CD4-positive, alpha-beta T cell (primary cell): ENCODE data around the gene NAT10. TPM values are rescaled to one million over a fixed set of nuclear protein-coding genes. Genes with fewer than 3 reads are reported as not detected.

ENCODE experiments used
- ATAC-seq: fragments of 200-7000 bp; cut with Tn5 transposase; one replicate; pipeline ENCODE4 v1.10.0; 2022; ENCODE audit warnings: mild to moderate bottlenecking; ENCODE audit not compliant: poor library complexity
- CTCF ChIA-PET: fragments of 350-600 bp; sonication (Branson Sonifier 250); formaldehyde crosslinking; loops from one replicate; lab custom pipeline; 2021; ENCODE audit warnings: antibody characterized with exemption, inconsistent platforms; lab: Charles Lee
- POLR2A ChIA-PET: fragments of 350-600 bp; sonication (Branson Sonifier 250); formaldehyde crosslinking; loops from one replicate; lab custom pipeline; 2021; ENCODE audit warnings: antibody characterized with exemption, inconsistent platforms; lab: Charles Lee
- DNase-seq, 14 experiments: peaks; one replicate each; pipeline ENCODE4 v3.0.0-alpha.2; 2013 to 2020; ENCODE audit warnings: mixed read lengths in 2 of 14
- H3K27ac ChIP-seq, 2 donors: one replicate each; pipeline versions ENCODE4 v1.5.1 to v1.7.0; 2013; ENCODE audit warnings: low read length in 2 of 2, low read depth in 1 of 2, mild to moderate bottlenecking in 1 of 2
- H3K27me3 ChIP-seq, 2 experiments: 1 replicate in 1 of 2; 2 replicates in 1 of 2; pipeline versions ENCODE4 v1.6.1 to v1.7.0; 2013; ENCODE audit warnings: low read length in 2 of 2, control low read depth in 1 of 2, mild to moderate bottlenecking in 1 of 2, moderate library complexity in 1 of 2; ENCODE audit not compliant: insufficient read depth in 2 of 2, control insufficient read depth in 1 of 2
- H3K36me3 ChIP-seq: one replicate; pipeline ENCODE4 v1.6.1; 2013; ENCODE audit warnings: low read length, control low read depth; ENCODE audit not compliant: insufficient read depth
- H3K4me1 ChIP-seq: one replicate; pipeline ENCODE4 v1.6.1; 2013; ENCODE audit warnings: low read length, control low read depth; ENCODE audit not compliant: insufficient read depth
- H3K4me3 ChIP-seq: one replicate; pipeline ENCODE4 v1.5.1; 2013; ENCODE audit warnings: mild to moderate bottlenecking, low read length, moderate library complexity
- H3K9me3 ChIP-seq, 2 experiments: 1 replicate in 1 of 2; 2 replicates in 1 of 2; pipeline versions ENCODE4 v1.6.1 to v1.7.0; 2013; ENCODE audit warnings: low read length in 2 of 2, mild to moderate bottlenecking in 2 of 2, control low read depth in 1 of 2, moderate library complexity in 1 of 2; ENCODE audit not compliant: control insufficient read depth in 1 of 2, insufficient read depth in 1 of 2
- H3K27ac Mint-ChIP-seq: one replicate; pipeline ENCODE4 v1.8.0; 2020; ENCODE audit warnings: mixed read lengths
- H3K27me3 Mint-ChIP-seq: one replicate; pipeline ENCODE4 v1.8.0; 2021; ENCODE audit warnings: mixed read lengths
- H3K36me3 Mint-ChIP-seq: one replicate; pipeline ENCODE4 v1.8.0; 2021; ENCODE audit warnings: low read depth, mixed read lengths
- H3K4me1 Mint-ChIP-seq: one replicate; pipeline ENCODE4 v1.8.0; 2021; ENCODE audit warnings: low read depth, mixed read lengths
- H3K4me3 Mint-ChIP-seq: one replicate; pipeline ENCODE4 v1.8.0; 2020; ENCODE audit warnings: mild to moderate bottlenecking, mixed read lengths
- H3K9me3 Mint-ChIP-seq: one replicate; pipeline ENCODE4 v1.8.0; 2020; ENCODE audit warnings: mixed read lengths
- intact Hi-C, 2 experiments: fragments of 100-400 bp; cut with DNase I in 1 of 2; cut with micrococcal nuclease in 1 of 2; formaldehyde crosslinking; loops; one replicate each; pipeline versions ENCODE4 v1.15.1 to v1.9.0; 2023 to 2025; cut with DNase I, micrococcal nuclease
- total RNA-seq, 174 experiments: library from RNA in 2 of 174; stranded (reverse) in 2 of 174; gene quantifications; one replicate each; pipeline ENCODE4 v1.2.3 and lab custom pipeline; 2021 to 2026
- TF ChIP-seq, protein P1 (sequence below): fragments of 200-600 bp; IDR thresholded peaks from one replicate; pipeline ENCODE4 v1.8.0; 2022; ENCODE audit warnings: antibody characterized with exemption, mild to moderate bottlenecking

The NAT10 gene
- total RNA-seq, 2 experiments from 2014 or later = 50.1 to 55.6 TPM

DNA sequence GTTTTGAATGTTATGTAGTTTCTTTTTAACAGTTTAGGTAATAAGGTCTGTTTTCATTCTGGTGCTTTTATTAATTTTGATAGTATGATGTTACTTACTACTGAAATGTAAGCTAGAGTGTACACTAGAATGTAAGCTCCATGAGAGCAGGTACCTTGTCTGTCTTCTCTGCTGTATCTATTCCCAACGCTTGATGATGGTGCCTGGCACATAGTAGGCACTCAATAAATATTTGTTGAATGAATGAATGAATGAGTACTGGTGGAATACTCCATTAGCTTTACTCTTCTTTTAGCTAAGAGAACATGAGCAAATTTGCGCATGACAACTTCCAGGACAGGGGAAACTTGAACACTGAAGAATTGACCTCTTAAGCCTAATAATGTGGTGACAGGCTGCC, 6.6 kb upstream of the NAT10 start:
- no peak overlapping the region for H3K27ac ChIP-seq
- CTCF ChIA-PET = interaction anchor here (1.6 kb wide), 1 partner anchor 23 kb away, joined by 3 read pairs; no protein-coding TSS in a partner anchor
- H3K27ac Mint-ChIP-seq = no peak overlapping the region

DNA sequence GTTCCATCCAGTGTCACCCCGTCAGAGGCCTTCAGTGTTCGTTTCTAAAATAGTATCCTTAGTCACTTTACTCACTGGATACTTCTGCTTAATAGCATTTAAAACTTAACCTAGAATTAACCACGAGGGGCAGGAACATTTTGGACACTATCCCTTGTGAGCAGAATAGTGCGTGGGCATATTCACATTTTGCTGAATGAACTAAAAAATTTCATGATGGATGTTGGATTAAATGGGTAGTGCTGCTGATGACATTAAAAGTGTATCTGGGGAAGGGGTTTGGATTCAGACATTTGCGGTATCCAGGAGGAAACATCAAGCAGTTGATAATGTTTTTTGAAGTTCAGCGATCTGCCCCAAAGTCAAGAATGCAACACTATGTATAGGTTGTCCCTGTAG, 750 bp upstream of the NAT10 start:
- DNase-seq (no peak), ATAC-seq (no peak)
- peak overlapping the region; percentile 95 for H3K4me3 Mint-ChIP-seq
- POLR2A ChIA-PET = interaction anchor here (0.6 to 5.8 kb wide), 25 partner anchors 10 to 846 kb away, joined by 3 to 118 read pairs (median 5); partner anchors contain the start of genes ABTB2, APIP, CAPRIN1 and CAT
- H3K4me1 Mint-ChIP-seq = peaks cover 65% of the 10 kb centered on the region
- CTCF ChIA-PET = interaction anchor here (1.2 to 2.3 kb wide), 3 partner anchors 51 to 70 kb away, joined by 4 to 9 read pairs (median 8); no protein-coding TSS in a partner anchor
- no peaks in the 10 kb centered on the region for H3K9me3 Mint-ChIP-seq
- intact Hi-C loops = loop anchor here (1.0 to 10.0 kb wide), 12 partner anchors 18 to 1060 kb away; partner anchors contain the start of genes APIP (in 2 of the 2), CAPRIN1 (in 2 of the 2), PDHX (in 2 of the 2) and ABTB2 (in 1 of the 2)
- H3K27me3 Mint-ChIP-seq = peaks cover 4% of the 10 kb centered on the region
- Histone ChIP-seq H3K36me3 (peaks cover 27% of the 10 kb centered on the region), H3K4me3 (peak overlapping the region; percentile 81), H3K9me3 (no peaks in the 10 kb centered on the region), H3K27me3 (no peaks in the 10 kb centered on the region), H3K27ac (peak overlapping the region; percentile 91 to 95), H3K4me1 (peaks cover 31% of the 10 kb centered on the region)
- peak overlapping the region; percentile 99 for H3K27ac Mint-ChIP-seq
- peaks cover 53% of the 10 kb centered on the region for H3K36me3 Mint-ChIP-seq
- TF ChIP-seq, protein P1, sequence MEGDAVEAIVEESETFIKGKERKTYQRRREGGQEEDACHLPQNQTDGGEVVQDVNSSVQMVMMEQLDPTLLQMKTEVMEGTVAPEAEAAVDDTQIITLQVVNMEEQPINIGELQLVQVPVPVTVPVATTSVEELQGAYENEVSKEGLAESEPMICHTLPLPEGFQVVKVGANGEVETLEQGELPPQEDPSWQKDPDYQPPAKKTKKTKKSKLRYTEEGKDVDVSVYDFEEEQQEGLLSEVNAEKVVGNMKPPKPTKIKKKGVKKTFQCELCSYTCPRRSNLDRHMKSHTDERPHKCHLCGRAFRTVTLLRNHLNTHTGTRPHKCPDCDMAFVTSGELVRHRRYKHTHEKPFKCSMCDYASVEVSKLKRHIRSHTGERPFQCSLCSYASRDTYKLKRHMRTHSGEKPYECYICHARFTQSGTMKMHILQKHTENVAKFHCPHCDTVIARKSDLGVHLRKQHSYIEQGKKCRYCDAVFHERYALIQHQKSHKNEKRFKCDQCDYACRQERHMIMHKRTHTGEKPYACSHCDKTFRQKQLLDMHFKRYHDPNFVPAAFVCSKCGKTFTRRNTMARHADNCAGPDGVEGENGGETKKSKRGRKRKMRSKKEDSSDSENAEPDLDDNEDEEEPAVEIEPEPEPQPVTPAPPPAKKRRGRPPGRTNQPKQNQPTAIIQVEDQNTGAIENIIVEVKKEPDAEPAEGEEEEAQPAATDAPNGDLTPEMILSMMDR = no peak

More for the DNA sequence above, 6.6 kb upstream of the NAT10 start:
- H3K4me3 Mint-ChIP-seq = no peak overlapping the region
- Histone ChIP-seq H3K4me3 (no peak overlapping the region), H3K4me1 (no peaks in the 10 kb centered on the region), H3K27me3 (no peaks in the 10 kb centered on the region), H3K9me3 (no peaks in the 10 kb centered on the region), H3K36me3 (peaks cover 67% of the 10 kb centered on the region)
- intact Hi-C loops = no loop called here
- POLR2A ChIA-PET = interaction anchor here (3.3 kb wide), 1 partner anchor 47 kb away, joined by 11 read pairs; the partner anchor contains the start of gene CAPRIN1
- ATAC-seq (no peak), DNase-seq (no peak)
- peaks cover 68% of the 10 kb centered on the region for H3K36me3 Mint-ChIP-seq
- peaks cover 13% of the 10 kb centered on the region for H3K4me1 Mint-ChIP-seq
- TF ChIP-seq, protein P1 = no peak
- H3K27me3 Mint-ChIP-seq = no peaks in the 10 kb centered on the region
- H3K9me3 Mint-ChIP-seq = no peaks in the 10 kb centered on the region

DNA sequence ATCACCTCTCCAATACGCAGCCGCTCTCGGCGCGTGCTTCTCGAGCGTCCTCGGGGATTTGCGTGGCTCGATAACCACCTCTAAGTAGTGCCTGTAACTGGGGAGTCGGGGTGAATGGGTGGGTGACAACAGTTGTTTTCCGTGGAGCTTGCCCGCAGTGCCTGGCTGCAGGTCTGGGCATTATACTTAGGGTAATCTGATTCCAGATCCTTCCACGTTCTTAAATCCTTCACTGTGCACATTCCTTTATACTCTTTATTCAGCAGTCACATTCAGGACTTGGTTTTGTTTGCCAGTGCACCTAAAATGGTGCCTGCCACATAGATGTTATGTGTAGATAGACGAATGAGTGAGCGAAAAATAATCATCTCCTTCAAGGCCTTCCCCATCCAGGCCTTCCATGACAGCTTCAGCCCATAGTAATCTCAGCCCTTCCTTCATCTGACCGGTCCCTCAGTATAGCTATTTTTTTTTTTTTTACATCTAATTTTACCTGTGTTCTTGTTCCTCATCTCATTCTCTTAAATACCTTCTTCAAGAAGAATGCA, 602 bp downstream of the NAT10 start:
- peaks cover 71% of the 10 kb centered on the region for H3K4me1 Mint-ChIP-seq
- H3K9me3 ChIP-seq = no peaks in the 10 kb centered on the region
- DNase-seq (peak in 1 of 14 experiments; percentile 3), ATAC-seq (no peak)
- intact Hi-C loops = loop anchor here (1.0 to 10.0 kb wide), 12 partner anchors 19 to 1059 kb away; partner anchors contain the start of genes APIP (in 2 of the 2), CAPRIN1 (in 2 of the 2), PDHX (in 2 of the 2) and ABTB2 (in 1 of the 2)
- peak overlapping the region; percentile 99 for H3K27ac Mint-ChIP-seq
- H3K4me3 Mint-ChIP-seq = peak overlapping the region; percentile 95
- TF ChIP-seq, protein P1 = no peak
- peaks cover 31% of the 10 kb centered on the region for H3K36me3 ChIP-seq
- ChIA-PET POLR2A (interaction anchor here (0.6 to 5.8 kb wide), 23 partner anchors 11 to 810 kb away, joined by 3 to 118 read pairs (median 4); partner anchors contain the start of genes ABTB2, APIP, CAPRIN1 and CAT), CTCF (interaction anchor here (0.7 to 2.3 kb wide), 5 partner anchors 52 to 811 kb away, joined by 3 to 9 read pairs (median 8); no protein-coding TSS in a partner anchor)
- peaks cover 4% of the 10 kb centered on the region for H3K27me3 Mint-ChIP-seq
- H3K4me1 ChIP-seq = peaks cover 31% of the 10 kb centered on the region
- peak overlapping the region; percentile 91 to 95 for H3K27ac ChIP-seq
- H3K9me3 Mint-ChIP-seq = no peaks in the 10 kb centered on the region
- peaks cover 56% of the 10 kb centered on the region for H3K36me3 Mint-ChIP-seq
- peak overlapping the region; percentile 81 for H3K4me3 ChIP-seq
- H3K27me3 ChIP-seq = no peaks in the 10 kb centered on the region
